Parathyroid adenoma (tissue), 2 donors: ENCODE results near the gene UTF1.

Experiments
- H2AFZ ChIP-seq: fragments of 300-600 bp; sonication (generic); one replicate; pipeline ENCODE4 v1.7.0; 2017; ENCODE audit warnings: antibody characterized with exemption, mild to moderate bottlenecking
- H3K27ac ChIP-seq: fragments of 300-600 bp; sonication (generic); one replicate; pipeline ENCODE4 v1.7.0; 2017
- H3K27me3 ChIP-seq: fragments of 300-600 bp; sonication (generic); one replicate; pipeline ENCODE4 v1.7.0; 2017; ENCODE audit warnings: low read length; ENCODE audit not compliant: control insufficient read depth, insufficient read depth
- H3K36me3 ChIP-seq: fragments of 300-600 bp; sonication (generic); one replicate; pipeline ENCODE4 v1.7.0; 2017; ENCODE audit warnings: low read length; ENCODE audit not compliant: control insufficient read depth, insufficient read depth
- H3K4me1 ChIP-seq: fragments of 300-600 bp; sonication (generic); one replicate; pipeline ENCODE4 v1.7.0; 2017; ENCODE audit warnings: control low read depth
- H3K4me2 ChIP-seq: fragments of 300-600 bp; sonication (generic); one replicate; pipeline ENCODE4 v1.7.0; 2017; ENCODE audit warnings: low read length
- H3K4me3 ChIP-seq: fragments of 300-600 bp; sonication (generic); one replicate; pipeline ENCODE4 v1.7.0; 2017; ENCODE audit warnings: low read depth, low read length
- H3K79me2 ChIP-seq: fragments of 300-600 bp; sonication (generic); one replicate; pipeline ENCODE4 v1.7.0; 2017; ENCODE audit warnings: control low read depth
- H3K9ac ChIP-seq: fragments of 300-600 bp; sonication (generic); one replicate; pipeline ENCODE4 v1.7.0; 2017; ENCODE audit warnings: mild to moderate bottlenecking
- H3K9me3 ChIP-seq: fragments of 300-600 bp; sonication (generic); one replicate; pipeline ENCODE4 v1.7.0; 2017; ENCODE audit warnings: low read length; ENCODE audit not compliant: control insufficient read depth
- TF ChIP-seq, protein P1 (sequence below): fragments of 300-600 bp; sonication (generic); IDR thresholded peaks from one replicate; pipeline ENCODE4 v1.7.0; 2017; ENCODE audit warnings: antibody characterized with exemption, mild to moderate bottlenecking
- donor health status: primary hyperparathyroidism.

The UTF1 gene

DNA sequence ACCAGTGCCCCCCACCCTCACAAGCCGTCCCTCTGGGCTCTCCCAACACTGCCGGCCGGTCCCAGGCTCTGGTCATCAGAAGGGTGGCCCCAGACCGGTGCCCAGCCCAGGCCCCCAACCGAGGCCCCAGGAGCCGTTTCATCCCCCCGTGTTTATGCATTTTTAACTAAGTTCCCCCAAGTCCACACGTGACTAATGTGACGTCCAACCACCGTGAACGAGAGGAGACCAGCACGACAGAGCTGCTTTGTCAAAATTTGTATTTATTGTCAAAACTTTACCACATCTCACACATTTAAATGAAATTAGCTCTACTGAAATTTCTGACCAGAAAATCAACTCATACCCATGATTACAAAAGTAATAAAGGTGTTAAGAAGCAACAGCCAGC lies 16.2 kb downstream of the UTF1 start:
- Histone ChIP-seq H3K36me3 (no peaks in the 10 kb centered on the region), H3K4me1 (no peaks in the 10 kb centered on the region), H3K4me2 (no peak overlapping the region), H3K9me3 (no peaks in the 10 kb centered on the region), H3K79me2 (no peaks in the 10 kb centered on the region), H3K9ac (no peak overlapping the region), H3K27me3 (no peaks in the 10 kb centered on the region), H3K27ac (no peak overlapping the region), H2AFZ (no peak overlapping the region), H3K4me3 (no peak overlapping the region)
- TF ChIP-seq, protein P1, sequence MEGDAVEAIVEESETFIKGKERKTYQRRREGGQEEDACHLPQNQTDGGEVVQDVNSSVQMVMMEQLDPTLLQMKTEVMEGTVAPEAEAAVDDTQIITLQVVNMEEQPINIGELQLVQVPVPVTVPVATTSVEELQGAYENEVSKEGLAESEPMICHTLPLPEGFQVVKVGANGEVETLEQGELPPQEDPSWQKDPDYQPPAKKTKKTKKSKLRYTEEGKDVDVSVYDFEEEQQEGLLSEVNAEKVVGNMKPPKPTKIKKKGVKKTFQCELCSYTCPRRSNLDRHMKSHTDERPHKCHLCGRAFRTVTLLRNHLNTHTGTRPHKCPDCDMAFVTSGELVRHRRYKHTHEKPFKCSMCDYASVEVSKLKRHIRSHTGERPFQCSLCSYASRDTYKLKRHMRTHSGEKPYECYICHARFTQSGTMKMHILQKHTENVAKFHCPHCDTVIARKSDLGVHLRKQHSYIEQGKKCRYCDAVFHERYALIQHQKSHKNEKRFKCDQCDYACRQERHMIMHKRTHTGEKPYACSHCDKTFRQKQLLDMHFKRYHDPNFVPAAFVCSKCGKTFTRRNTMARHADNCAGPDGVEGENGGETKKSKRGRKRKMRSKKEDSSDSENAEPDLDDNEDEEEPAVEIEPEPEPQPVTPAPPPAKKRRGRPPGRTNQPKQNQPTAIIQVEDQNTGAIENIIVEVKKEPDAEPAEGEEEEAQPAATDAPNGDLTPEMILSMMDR: no peak

DNA sequence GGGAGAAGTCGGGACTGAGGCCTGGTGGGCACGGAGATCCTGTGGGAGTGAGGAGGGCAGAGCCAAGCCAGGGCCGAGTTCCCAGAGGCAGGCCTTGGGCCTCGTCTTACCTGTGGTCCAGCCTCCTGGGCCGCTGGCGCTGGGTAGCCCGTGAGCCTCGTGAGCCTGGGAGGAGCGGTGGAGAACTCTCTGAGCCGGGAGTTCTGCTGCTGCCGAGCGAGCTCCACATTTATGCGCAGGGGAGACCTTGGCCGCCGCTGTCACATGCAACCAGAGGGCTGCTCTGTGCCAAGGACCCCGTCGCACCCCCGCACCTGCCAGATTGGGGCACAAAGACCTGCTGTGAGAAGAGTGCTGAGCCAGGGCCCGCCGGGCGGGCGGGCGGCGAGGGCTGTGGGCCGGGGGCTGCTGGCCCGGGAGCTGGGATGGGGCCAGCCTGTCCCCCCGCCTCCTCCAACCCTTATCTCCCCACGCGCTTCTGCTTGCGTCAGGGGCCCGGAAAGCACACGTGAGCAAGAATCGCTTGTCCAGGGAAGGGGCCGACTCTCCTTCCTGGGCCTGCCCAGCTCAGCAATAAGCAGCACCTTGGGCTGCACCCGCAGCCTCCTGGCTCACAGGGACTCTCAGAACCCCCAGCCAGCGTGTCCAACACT lies 17.8 kb downstream of the UTF1 start:
- H2AFZ ChIP-seq: no peak overlapping the region
- H3K9ac ChIP-seq: no peak overlapping the region
- H3K27ac ChIP-seq: no peak overlapping the region
- no peaks in the 10 kb centered on the region for H3K36me3 ChIP-seq
- no peaks in the 10 kb centered on the region for H3K79me2 ChIP-seq
- no peaks in the 10 kb centered on the region for H3K9me3 ChIP-seq
- H3K4me1 ChIP-seq: no peaks in the 10 kb centered on the region
- TF ChIP-seq, protein P1: no peak
- H3K4me3 ChIP-seq: no peak overlapping the region
- H3K4me2 ChIP-seq: no peak overlapping the region
- no peaks in the 10 kb centered on the region for H3K27me3 ChIP-seq

DNA sequence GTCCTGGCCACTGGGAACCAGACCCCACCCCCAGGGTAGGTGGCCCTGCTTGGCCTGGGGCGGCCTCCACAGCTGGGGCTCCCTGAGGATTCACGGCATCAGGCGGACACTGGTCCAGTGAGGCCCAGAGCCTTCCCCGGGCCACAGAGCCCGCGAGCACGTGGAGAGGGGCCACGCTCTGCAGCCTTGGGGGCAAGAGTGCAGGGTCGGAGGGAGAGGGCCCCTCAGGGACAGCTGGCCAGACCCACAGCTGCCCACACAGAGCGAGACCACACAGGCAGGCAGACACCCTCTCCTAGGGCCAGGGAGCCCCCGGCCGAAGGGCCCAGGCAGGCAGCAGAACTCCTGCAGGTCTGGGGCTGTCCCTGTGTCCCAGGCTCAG lies 18.3 kb downstream of the UTF1 start:
- no peaks in the 10 kb centered on the region for H3K27me3 ChIP-seq
- H3K9ac ChIP-seq: no peak overlapping the region
- no peak overlapping the region for H3K27ac ChIP-seq

DNA sequence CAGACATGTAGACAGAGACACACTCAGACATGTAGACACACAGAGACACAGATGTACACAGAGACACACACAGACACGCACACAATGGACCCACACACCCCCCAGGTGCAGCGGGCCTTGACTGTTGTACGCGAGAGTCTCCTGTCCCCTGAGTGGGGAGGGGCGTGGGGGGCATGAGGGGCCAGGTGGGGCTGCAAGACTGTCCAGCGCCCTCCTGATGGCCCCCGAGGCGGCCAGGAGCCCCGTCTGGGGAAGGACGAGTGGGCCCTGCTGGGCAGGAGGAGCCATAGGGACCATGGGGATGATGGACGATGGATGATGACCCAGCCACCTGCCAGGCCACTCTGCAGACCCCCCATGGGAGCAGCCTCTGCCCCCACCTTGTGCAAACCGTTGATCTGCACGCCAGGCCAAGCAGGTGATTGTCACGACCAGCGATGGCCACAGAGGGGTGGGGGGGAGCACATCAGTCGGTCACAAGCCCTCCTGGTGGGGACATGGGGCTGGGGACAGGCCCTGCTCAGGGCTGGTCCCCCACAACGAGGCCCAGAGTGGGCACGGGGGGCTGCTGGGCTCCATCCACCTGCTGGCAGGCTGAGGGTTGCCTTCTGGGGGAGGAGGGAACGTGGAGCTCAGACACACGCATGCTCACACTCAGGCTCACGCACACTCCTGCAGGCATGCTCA lies 19.2 kb downstream of the UTF1 start:
- H2AFZ ChIP-seq: no peak overlapping the region
- H3K4me3 ChIP-seq: no peak overlapping the region
- no peak overlapping the region for H3K9ac ChIP-seq
- TF ChIP-seq, protein P1: no peak
- H3K27me3 ChIP-seq: no peaks in the 10 kb centered on the region
- H3K27ac ChIP-seq: no peak overlapping the region
- H3K4me1 ChIP-seq: no peaks in the 10 kb centered on the region
- H3K36me3 ChIP-seq: no peaks in the 10 kb centered on the region
- no peak overlapping the region for H3K4me2 ChIP-seq
- H3K9me3 ChIP-seq: no peaks in the 10 kb centered on the region
- H3K79me2 ChIP-seq: no peaks in the 10 kb centered on the region

More for the DNA sequence above, 18.3 kb downstream of the UTF1 start:
- Histone ChIP-seq H3K4me3 (no peak overlapping the region), H3K36me3 (no peaks in the 10 kb centered on the region), H3K9me3 (no peaks in the 10 kb centered on the region), H2AFZ (no peak overlapping the region), H3K79me2 (no peaks in the 10 kb centered on the region), H3K4me2 (no peak overlapping the region), H3K4me1 (no peaks in the 10 kb centered on the region)
- TF ChIP-seq, protein P1: no peak
